Smooth muscle cell (in vitro differentiated cells): ENCODE measurements around the gene P4HA1. TPM values are rescaled to one million over a fixed set of nuclear protein-coding genes. Genes with fewer than 3 reads are reported as not detected.

Experiments used
- DNase-seq: peaks from one replicate; lab custom pipeline; 2025; ENCODE audit not compliant: unreplicated experiment; lab: John Stamatoyannopoulos, UW
- H2AFZ ChIP-seq: fragments of 200-600 bp; sonication (generic); 2 replicates; pipeline ENCODE4 v1.6.0; 2016; ENCODE audit warnings: antibody characterized with exemption, low read depth, mild to moderate bottlenecking
- H3F3A ChIP-seq: fragments of 200-600 bp; sonication (generic); 2 replicates; pipeline ENCODE4 v1.6.0; 2017; ENCODE audit warnings: antibody characterized with exemption, low read depth
- H3K27ac ChIP-seq: fragments of 200-600 bp; sonication (generic); 2 replicates; pipeline ENCODE4 v1.5.1; 2016; ENCODE audit warnings: low read depth, mild to moderate bottlenecking
- H3K27me3 ChIP-seq: fragments of 200-600 bp; sonication (generic); 2 replicates; pipeline ENCODE4 v1.6.1; 2016; ENCODE audit warnings: low read depth, mild to moderate bottlenecking
- H3K36me3 ChIP-seq: fragments of 200-600 bp; sonication (generic); 2 replicates; pipeline ENCODE4 v1.5.1; 2016; ENCODE audit warnings: low read depth
- H3K4me1 ChIP-seq: fragments of 200-600 bp; sonication (generic); 2 replicates; pipeline ENCODE4 v1.5.1; 2016; ENCODE audit warnings: low read depth
- H3K4me2 ChIP-seq: fragments of 200-600 bp; sonication (generic); 2 replicates; pipeline ENCODE4 v1.6.0; 2016; ENCODE audit warnings: mild to moderate bottlenecking
- H3K4me3 ChIP-seq: fragments of 200-600 bp; sonication (generic); 2 replicates; pipeline ENCODE4 v1.5.1; 2016; ENCODE audit warnings: mild to moderate bottlenecking
- H3K79me2 ChIP-seq: fragments of 200-600 bp; sonication (generic); 2 replicates; pipeline ENCODE4 v1.6.0; 2016; ENCODE audit warnings: low read depth, mild to moderate bottlenecking
- H3K9ac ChIP-seq: fragments of 200-600 bp; sonication (generic); 2 replicates; pipeline ENCODE4 v1.6.0; 2016; ENCODE audit warnings: low read depth
- H3K9me3 ChIP-seq: fragments of 200-600 bp; sonication (generic); replicated peaks from 2 replicates; pipeline ENCODE4 v1.5.1; 2016; ENCODE audit warnings: low read depth
- H4K20me1 ChIP-seq: fragments of 200-600 bp; sonication (generic); 2 replicates; pipeline ENCODE4 v1.6.0; 2016; ENCODE audit warnings: low read depth
- CTCF ChIP-seq: fragments of 200-600 bp; sonication (generic); IDR thresholded peaks from 2 replicates; pipeline ENCODE4 v1.5.1; 2017; ENCODE audit warnings: borderline replicate concordance, mild to moderate bottlenecking, antibody characterized with exemption; ENCODE audit not compliant: insufficient read depth, poor library complexity, severe bottlenecking
- WGBS: methylation state at CpG from one replicate; pipeline ENCODE4 v1.1.7; 2016; ENCODE audit warnings: low lambda C conversion rate; 5-methylcytosine and 5-hydroxymethylcytosine counted together
- polyA plus RNA-seq: library from polyadenylated mRNA; unstranded; fragments of >200 nt; fragmentation: Nextera tagmentation; extraction: Ambion mirVana; gene quantifications from 2 replicates; pipeline ENCODE4 v1.2.1, GENCODE V29; 2016
- total RNA-seq: library from RNA; depleted of rRNA; stranded (reverse); fragments of >200 nt; gene quantifications from 2 replicates; pipeline ENCODE4 v1.2.3, GENCODE V29; 2014

Gene P4HA1
- total and polyA plus RNA-seq, 2 experiments from 2014 or later: 467 to 489 TPM

GRCh38 chr10:73044378-73045285, 52.0 kb downstream of the P4HA1 start:
- 83% methylated on average over 7 of the region's 7 CpGs for WGBS

GRCh38 chr10:73043766-73044377, 52.8 kb downstream of the P4HA1 start:
- Histone ChIP-seq H3K4me3 (no peak overlapping the region), H3K27me3 (no peaks in the 10 kb centered on the region), H3F3A (peaks cover 18% of the 10 kb centered on the region), H3K4me2 (no peak overlapping the region), H3K27ac (peak overlapping the region; percentile 63), H3K9ac (no peak overlapping the region), H3K79me2 (peaks cover 20% of the 10 kb centered on the region), H2AFZ (no peak overlapping the region), H3K4me1 (no peaks in the 10 kb centered on the region), H4K20me1 (peaks cover 97% of the 10 kb centered on the region), H3K36me3 (peaks cover 40% of the 10 kb centered on the region), H3K9me3 (no peaks in the 10 kb centered on the region)
- TF ChIP-seq CTCF: no peak
- 90% methylated on average over 2 of the region's 2 CpGs for WGBS
- DNase-seq: no peak

More at GRCh38 chr10:73044378-73045285, 52.0 kb downstream of the P4HA1 start:
- no peaks in the 10 kb centered on the region for H3K9me3 ChIP-seq
- no peak for DNase-seq
- H3K4me3 ChIP-seq: no peak overlapping the region
- no peak overlapping the region for H3K4me2 ChIP-seq
- H3K79me2 ChIP-seq: peaks cover 16% of the 10 kb centered on the region
- peaks cover 96% of the 10 kb centered on the region for H4K20me1 ChIP-seq
- no peak overlapping the region for H3K9ac ChIP-seq
- peak overlapping the region; percentile 63 for H3K27ac ChIP-seq
- no peaks in the 10 kb centered on the region for H3K4me1 ChIP-seq
- peaks cover 18% of the 10 kb centered on the region for H3F3A ChIP-seq
- no peaks in the 10 kb centered on the region for H3K27me3 ChIP-seq
- TF ChIP-seq CTCF: no peak
- peaks cover 41% of the 10 kb centered on the region for H3K36me3 ChIP-seq
- H2AFZ ChIP-seq: no peak overlapping the region

GRCh38 chr10:73043319-73043718, 53.3 kb downstream of the P4HA1 start:
- H3K27me3 ChIP-seq: no peaks in the 10 kb centered on the region
- H3K79me2 ChIP-seq: peaks cover 20% of the 10 kb centered on the region
- H2AFZ ChIP-seq: no peak overlapping the region
- no peak overlapping the region for H3K4me2 ChIP-seq
- H3K9ac ChIP-seq: no peak overlapping the region
- peak overlapping the region; percentile 63 for H3K27ac ChIP-seq
- 100% methylated on average over 1 of the region's 1 CpG for WGBS
- peaks cover 40% of the 10 kb centered on the region for H3K36me3 ChIP-seq
- H4K20me1 ChIP-seq: peaks cover 95% of the 10 kb centered on the region
- H3K4me3 ChIP-seq: no peak overlapping the region
- no peaks in the 10 kb centered on the region for H3K9me3 ChIP-seq
- peaks cover 18% of the 10 kb centered on the region for H3F3A ChIP-seq
- no peaks in the 10 kb centered on the region for H3K4me1 ChIP-seq
- TF ChIP-seq CTCF: no peak
- DNase-seq: no peak
